Nephron (organoid): ENCODE measurements around the gene TTC9C.
"Not testable (repeated sequence)": the region's sequence is repeated elsewhere in the genome, so short reads cannot be mapped to it uniquely, and the experiment has no call there.

Experiments
- H3K27ac Mint-ChIP-seq, 3 experiments: 2 replicates each; pipeline ENCODE4 v1.8.0; 2020; ENCODE audit warnings: mixed read lengths in 3 of 3, mild to moderate bottlenecking in 2 of 3, moderate library complexity in 1 of 3
- H3K27me3 Mint-ChIP-seq: 2 replicates; pipeline ENCODE4 v1.8.0; 2021; ENCODE audit warnings: low read depth, mild to moderate bottlenecking, moderate library complexity, mixed read lengths
- H3K36me3 Mint-ChIP-seq: 2 replicates; pipeline ENCODE4 v1.8.0; 2020; ENCODE audit warnings: low read depth, mixed read lengths
- H3K4me1 Mint-ChIP-seq: 2 replicates; pipeline ENCODE4 v1.8.0; 2020; ENCODE audit warnings: mixed read lengths
- H3K4me3 Mint-ChIP-seq, 3 experiments: 2 replicates each; pipeline ENCODE4 v1.8.0; 2020; ENCODE audit warnings: mild to moderate bottlenecking in 3 of 3, mixed read lengths in 3 of 3, moderate library complexity in 2 of 3
- H3K9me3 Mint-ChIP-seq: 2 replicates; pipeline ENCODE4 v1.8.0; 2020; ENCODE audit warnings: mixed read lengths
- TF ChIP-seq, protein P1 (sequence below), 3 experiments: fragments of 200-600 bp; sonication (generic); IDR thresholded peaks; one replicate each; pipeline ENCODE4 v1.5.0; 2021; ENCODE audit warnings: antibody characterized with exemption in 3 of 3; ENCODE audit not compliant: unreplicated experiment in 3 of 3

TTC9C gene

DNA sequence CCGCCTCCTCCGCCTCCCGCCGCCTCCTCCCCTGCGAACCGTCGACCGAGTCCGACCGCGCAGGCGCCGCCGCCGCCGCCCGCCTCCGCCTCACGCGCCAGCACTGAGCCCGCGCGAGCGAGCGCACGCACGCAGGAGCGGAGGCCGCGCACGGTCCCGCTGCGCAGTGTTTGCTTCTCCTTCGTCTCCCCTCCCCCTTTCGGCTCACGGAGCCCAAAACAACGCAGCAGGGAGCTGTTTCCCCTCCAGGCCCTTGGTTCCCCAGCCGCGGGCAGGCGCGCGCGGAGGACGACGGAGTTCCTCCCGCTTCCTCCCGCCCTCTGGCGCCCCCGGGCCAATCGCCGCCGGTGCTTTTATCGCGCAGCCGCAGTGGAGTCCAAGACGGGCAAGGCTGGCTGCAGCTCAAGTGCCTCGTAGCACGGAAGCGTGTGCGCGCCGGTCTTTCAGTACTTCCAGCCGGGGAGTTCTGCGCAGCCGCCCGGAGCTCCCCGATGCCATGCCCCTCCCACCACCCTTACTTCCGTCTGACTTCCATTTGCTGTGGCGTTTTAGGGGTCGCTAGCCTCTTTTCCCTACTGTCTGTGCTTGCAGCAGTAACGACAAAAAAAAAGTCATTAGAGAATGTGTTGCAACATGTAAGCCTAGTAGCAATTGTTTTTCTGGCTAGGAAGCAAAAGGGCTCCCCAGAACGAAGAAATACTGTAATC is 968 bp upstream of the TTC9C start, which contains the start of gene HNRNPUL2:
Gene HNRNPUL2 (minus strand): TSS at position 293 of the 707 bp plus-strand sequence. CDS start 301 bp downstream, outside the sequence.
- H3K4me3 Mint-ChIP-seq: peak within 1 kb of the TSS; percentile 87 to 98 (median 91)
- TF ChIP-seq, protein P1, sequence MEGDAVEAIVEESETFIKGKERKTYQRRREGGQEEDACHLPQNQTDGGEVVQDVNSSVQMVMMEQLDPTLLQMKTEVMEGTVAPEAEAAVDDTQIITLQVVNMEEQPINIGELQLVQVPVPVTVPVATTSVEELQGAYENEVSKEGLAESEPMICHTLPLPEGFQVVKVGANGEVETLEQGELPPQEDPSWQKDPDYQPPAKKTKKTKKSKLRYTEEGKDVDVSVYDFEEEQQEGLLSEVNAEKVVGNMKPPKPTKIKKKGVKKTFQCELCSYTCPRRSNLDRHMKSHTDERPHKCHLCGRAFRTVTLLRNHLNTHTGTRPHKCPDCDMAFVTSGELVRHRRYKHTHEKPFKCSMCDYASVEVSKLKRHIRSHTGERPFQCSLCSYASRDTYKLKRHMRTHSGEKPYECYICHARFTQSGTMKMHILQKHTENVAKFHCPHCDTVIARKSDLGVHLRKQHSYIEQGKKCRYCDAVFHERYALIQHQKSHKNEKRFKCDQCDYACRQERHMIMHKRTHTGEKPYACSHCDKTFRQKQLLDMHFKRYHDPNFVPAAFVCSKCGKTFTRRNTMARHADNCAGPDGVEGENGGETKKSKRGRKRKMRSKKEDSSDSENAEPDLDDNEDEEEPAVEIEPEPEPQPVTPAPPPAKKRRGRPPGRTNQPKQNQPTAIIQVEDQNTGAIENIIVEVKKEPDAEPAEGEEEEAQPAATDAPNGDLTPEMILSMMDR (IDR thresholded peaks at IDR 0.05; ENCODE audit: unreplicated experiment in 3 of 3): no peak
- no peaks in the 10 kb centered on the region for H3K27me3 Mint-ChIP-seq
- H3K27ac Mint-ChIP-seq: peak within 1 kb of the TSS; percentile 98 to 100 (median 99)
- H3K9me3 Mint-ChIP-seq: no peaks in the 10 kb centered on the region
- peaks cover 40% of the 10 kb centered on the region for H3K4me1 Mint-ChIP-seq
- peaks cover 29% of the 10 kb centered on the region for H3K36me3 Mint-ChIP-seq

DNA sequence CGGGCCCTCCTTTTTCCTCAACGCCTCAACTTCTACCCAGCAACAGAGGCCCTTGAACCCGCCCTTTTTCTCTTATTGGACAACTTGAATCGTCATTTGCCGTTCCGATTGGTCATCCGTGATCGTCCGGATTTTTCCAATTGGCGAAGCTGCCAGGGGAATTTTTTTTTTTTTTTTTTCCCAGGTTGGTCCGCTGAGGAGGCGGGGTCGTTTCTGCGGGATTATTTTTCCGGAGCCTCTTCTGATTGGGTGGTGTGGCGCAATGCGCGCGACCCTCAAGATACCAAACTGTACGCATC is 465 bp upstream of the TTC9C start:
- Mint-ChIP-seq H3K36me3 (peaks cover 24% of the 10 kb centered on the region), H3K27me3 (no peaks in the 10 kb centered on the region), H3K4me1 (peaks cover 40% of the 10 kb centered on the region), H3K9me3 (no peaks in the 10 kb centered on the region), H3K4me3 (peak overlapping the region; percentile 87 to 98 (median 91)), H3K27ac (peak overlapping the region; percentile 98 to 100 (median 99))
- TF ChIP-seq, protein P1 (IDR thresholded peaks at IDR 0.05; ENCODE audit: unreplicated experiment in 3 of 3): no peak

DNA sequence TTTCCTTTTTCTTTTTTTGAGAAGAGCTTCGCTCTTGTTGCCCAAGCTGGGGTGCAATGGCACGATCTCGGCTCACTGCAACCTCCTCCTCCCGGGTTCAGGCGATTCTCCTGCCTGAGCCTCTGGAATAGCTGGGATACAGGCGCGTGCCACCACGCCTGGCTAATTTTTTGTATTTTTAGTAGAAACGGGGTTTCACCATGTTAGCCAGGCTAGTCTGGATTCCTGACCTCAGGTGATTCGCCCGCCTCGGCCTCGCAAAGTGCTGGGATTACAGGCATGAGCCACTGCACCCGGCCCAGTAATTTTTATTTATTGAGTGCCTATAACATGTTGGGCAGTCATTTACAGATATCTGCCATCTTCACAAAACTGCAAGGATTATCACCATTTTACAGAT is 1.8 kb downstream of the TTC9C start:
- peak overlapping the region in 2 of 3 experiments; percentile 29 to 68 for H3K27ac Mint-ChIP-seq
- peaks cover 24% of the 10 kb centered on the region for H3K4me1 Mint-ChIP-seq
- H3K36me3 Mint-ChIP-seq: peaks cover 16% of the 10 kb centered on the region
- peak overlapping the region; percentile 87 to 98 (median 91) for H3K4me3 Mint-ChIP-seq
- not testable (repeated sequence) for H3K27me3 Mint-ChIP-seq, H3K9me3 Mint-ChIP-seq

DNA sequence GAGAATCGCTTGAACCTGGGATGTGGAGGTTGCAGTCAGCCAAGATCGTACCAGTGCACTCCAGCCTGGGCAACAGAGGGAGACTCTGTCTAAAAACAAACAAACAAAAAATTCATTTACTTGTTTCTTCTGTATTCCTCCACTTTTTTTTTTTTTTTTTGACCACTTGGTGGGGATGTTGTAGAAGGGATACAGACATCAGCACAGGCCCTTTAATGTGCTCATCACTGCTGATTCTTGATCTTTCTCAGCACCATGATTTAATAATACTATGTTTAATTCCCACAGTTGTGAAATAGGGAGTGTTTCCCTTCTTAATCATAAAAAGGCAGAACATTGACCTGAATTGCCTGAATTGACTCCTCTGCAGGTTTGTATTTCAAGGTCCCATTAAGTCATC is 4.5 kb downstream of the TTC9C start:
- Mint-ChIP-seq H3K9me3 (no peaks in the 10 kb centered on the region), H3K27ac (no peak overlapping the region)

DNA sequence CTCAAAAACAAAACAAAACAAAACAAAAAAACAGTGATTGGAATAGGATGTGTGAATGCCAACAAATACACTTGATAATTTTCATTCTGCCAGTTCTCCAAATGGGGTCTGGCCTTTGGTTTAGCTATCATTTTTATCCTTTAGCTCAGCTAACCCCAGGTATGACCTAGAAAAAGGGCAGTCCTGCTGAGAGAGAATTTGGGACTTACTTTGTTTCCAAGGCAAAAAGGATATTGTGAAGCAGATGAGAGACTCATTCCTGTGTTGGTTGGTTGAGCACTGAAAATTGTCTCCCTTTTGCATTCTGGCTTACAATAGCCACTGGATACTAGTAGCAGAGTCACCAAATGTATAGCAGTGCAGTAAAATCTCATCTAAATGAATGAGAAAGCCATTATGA is 8.9 kb downstream of the TTC9C start:
- no peak overlapping the region for H3K27ac Mint-ChIP-seq
- no peak overlapping the region for H3K4me3 Mint-ChIP-seq
- no peaks in the 10 kb centered on the region for H3K27me3 Mint-ChIP-seq
- TF ChIP-seq, protein P1 (IDR thresholded peaks at IDR 0.05; ENCODE audit: unreplicated experiment in 3 of 3): no peak
- peaks cover 33% of the 10 kb centered on the region for H3K36me3 Mint-ChIP-seq
- no peaks in the 10 kb centered on the region for H3K4me1 Mint-ChIP-seq
- H3K9me3 Mint-ChIP-seq: no peaks in the 10 kb centered on the region

More for the DNA sequence above, 4.5 kb downstream of the TTC9C start:
- H3K4me3 Mint-ChIP-seq: peak overlapping the region in 1 of 3 experiments; percentile 42
- peaks cover 14% of the 10 kb centered on the region for H3K4me1 Mint-ChIP-seq
- no peaks in the 10 kb centered on the region for H3K27me3 Mint-ChIP-seq
- TF ChIP-seq, protein P1 (IDR thresholded peaks at IDR 0.05; ENCODE audit: unreplicated experiment in 3 of 3): peak in 1 of 3 experiments; percentile 29
- H3K36me3 Mint-ChIP-seq: peaks cover 20% of the 10 kb centered on the region

DNA sequence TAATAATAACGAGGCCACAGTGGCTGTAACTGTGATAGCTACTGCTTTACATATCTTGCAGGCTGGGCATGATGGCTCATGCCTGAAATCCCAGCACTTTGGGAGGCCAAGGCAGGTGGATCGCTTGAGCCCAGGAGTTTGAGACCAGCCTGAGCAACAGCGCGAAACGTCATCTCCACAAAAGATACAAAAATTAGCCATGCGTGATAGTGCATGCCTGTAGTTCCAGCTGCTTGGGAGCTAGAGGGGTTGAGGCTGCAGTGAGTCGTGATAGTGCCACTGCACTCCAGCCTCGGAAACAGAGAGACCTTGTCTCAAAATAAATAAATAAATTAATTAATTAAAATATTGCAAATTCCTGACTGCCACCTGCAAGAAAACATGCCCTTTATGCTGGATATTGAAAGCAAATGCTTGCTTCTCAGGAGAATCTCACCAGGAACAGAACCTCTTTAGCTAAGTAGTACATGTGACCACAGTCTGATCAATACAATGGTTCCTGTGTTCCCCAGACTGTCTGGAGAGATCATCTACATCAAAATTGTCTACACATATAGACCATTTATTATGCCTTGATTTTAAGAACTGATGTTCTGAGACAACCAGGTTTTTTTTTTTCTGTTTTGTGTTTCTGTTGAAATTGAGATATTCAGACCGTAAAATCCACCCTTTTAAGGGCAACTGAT is 19.3 kb downstream of the TTC9C start:
- Mint-ChIP-seq H3K4me1 (no peaks in the 10 kb centered on the region), H3K27ac (peak overlapping the region in 2 of 3 experiments; percentile 32 to 37), H3K9me3 (no peaks in the 10 kb centered on the region), H3K27me3 (no peaks in the 10 kb centered on the region), H3K36me3 (peaks cover 13% of the 10 kb centered on the region), H3K4me3 (no peak overlapping the region)
- TF ChIP-seq, protein P1 (IDR thresholded peaks at IDR 0.05; ENCODE audit: unreplicated experiment in 3 of 3): no peak

DNA sequence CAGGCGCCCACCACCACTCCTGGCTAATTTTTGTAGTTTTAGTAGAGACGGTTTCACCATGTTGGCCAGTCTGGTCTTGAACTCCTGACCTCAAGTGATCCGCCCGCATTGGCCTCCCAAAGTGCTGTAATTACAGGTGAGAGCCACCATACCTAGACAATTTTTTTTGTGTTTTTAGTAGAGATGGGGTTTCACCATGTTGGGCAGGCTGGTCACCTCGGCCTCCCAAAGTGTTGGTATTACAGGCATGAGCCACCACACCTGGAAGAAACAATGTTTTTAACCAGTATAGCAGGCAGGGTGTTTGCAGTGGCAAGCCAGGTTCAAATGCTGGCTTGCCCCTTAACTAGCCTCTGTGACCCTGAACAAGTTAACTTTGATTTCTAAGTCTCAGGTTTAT is 21.6 kb downstream of the TTC9C start:
- not testable (repeated sequence) for H3K9me3 Mint-ChIP-seq, H3K4me3 Mint-ChIP-seq, H3K4me1 Mint-ChIP-seq, H3K27me3 Mint-ChIP-seq, H3K27ac Mint-ChIP-seq
- peaks cover 16% of the 10 kb centered on the region for H3K36me3 Mint-ChIP-seq
